NCI-H2029 (cell line): Measurements from ENCODE around the gene RUNX2.

ENCODE experiments used
- DNase-seq: peaks from one replicate; lab custom pipeline; 2025; lab: John Stamatoyannopoulos, UW

Gene RUNX2

DNA sequence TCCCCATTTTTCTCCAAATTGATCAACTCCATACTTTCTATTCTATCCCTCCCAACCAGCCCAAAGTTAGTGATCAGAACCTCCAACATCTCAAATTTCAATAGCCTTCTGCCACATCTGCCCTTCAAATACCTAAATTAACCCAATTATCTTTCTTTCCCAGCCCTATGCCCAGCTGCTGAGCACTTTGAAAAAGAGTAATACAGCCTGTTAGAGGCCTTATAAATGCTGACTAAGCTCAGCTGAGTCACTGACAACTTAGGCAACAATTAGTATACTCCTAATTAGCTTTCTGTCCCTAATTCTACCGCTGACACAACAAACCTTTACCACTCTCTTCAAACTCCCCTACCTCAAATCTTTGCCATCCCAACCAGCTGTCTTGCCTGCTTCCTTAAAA, 23.5 kb downstream of the RUNX2 start:
- DNase-seq, result no peak

DNA sequence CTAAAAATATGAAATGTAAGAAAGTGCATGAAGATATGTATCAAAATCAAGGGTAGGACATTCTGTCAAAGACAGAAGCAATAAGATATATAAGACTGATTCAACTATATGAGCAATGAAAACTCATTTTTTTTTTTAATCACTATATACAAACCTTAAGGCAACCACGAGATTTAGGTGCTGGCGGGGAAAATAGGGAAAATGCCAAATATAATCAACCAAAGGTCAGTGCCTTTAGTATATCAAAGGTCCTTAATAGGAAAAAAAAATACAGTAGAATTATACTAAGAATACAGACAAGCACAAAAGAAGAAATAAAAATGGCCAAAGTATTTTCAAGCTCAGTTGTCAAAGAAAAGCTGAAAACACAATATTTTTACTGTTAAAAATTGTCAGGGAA, 25.5 kb downstream of the RUNX2 start:
- no peak for DNase-seq

DNA sequence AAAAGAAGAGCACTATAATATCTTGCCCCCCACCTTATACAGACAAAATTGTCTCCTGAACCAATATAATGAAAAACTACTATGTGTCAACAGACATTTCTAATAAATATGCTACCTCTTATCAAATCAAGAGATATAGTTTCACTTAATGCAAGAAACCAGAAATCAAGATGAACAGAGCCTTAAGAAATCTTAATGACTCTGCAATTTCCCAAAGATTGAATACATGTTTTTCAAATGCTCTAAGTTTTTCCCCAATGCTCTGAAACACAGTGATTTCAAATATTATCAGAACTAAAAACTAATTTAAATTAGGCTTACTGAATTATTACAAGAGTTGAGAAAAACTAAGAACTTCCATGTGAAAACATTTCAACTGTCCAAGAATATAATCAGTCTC, 36.3 kb downstream of the RUNX2 start:
- no peak for DNase-seq

DNA sequence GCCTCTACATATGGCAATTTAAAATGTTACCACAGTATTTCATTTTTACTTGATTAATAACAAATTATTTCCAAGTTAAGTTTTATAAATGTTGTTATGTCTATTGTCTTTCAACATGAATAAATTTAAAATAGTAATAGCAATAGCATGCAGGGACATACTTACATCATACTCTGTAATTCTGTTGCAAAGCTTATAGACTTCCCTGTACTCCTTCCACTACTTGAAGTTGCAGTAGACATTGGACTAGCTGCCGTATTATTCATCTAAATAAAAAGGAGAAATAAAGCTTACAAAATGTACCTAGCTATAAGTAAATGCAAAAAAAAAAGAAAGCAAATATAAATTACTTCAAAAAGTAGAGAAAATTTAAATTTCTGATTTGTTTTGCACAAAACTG, 36.9 kb downstream of the RUNX2 start:
- DNase-seq, result no peak

DNA sequence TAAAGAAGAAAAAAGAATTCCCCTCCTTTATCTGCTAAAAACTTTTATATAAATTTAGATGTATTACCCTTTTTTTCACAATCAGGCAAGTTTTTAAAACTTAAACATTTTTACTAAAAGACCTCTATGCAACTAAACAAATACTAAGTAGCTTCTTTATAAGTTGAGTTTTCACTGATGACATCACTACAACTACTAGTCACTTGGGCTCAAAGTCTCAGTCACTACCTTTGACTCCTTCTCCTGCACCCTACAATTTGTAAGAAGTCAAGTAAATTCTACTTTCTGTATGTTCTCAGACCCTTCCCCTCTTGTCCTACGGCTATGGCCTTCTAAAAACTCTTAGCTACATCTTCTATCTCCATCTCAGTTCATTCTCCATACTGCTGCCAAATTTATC, 38.4 kb downstream of the RUNX2 start:
- no peak for DNase-seq

DNA sequence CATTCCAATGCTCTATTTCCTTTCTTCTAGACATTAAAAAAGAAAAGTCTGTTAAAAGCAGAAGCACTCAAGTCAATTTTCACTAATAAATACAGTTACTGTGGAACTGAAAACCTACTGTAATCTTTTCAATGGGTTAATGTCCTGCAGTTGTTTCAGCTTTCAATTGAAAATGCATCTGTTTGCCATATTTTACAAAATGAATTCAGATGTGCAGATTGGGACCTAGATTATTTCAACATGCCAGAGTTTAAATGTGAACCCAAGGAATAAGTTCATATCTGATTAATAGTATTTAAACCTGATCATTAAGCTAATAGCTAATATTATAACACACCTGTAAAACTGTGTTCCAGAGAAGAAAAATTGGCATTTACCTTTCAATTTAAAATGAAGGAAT, 39.9 kb downstream of the RUNX2 start:
- DNase-seq, result no peak

DNA sequence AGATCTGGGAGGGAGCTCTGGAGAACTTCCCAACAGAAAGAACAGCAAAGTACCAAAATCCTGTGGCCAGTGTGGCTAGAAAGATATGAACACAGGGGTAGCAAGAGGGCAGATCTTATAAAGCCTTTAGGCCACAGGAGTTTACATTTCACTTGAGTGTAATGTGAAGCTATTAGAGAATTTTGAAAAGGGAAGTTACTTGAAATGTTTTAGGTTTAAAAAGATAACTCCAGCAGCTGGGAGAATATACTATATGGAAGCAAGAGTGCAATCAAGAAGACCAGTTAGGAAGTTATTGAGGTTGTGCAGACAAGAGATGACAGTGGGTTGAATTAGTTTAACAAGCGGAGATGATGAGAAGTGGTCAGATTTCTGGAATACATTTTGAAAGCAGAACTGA, 41.7 kb downstream of the RUNX2 start:
- no peak for DNase-seq

DNA sequence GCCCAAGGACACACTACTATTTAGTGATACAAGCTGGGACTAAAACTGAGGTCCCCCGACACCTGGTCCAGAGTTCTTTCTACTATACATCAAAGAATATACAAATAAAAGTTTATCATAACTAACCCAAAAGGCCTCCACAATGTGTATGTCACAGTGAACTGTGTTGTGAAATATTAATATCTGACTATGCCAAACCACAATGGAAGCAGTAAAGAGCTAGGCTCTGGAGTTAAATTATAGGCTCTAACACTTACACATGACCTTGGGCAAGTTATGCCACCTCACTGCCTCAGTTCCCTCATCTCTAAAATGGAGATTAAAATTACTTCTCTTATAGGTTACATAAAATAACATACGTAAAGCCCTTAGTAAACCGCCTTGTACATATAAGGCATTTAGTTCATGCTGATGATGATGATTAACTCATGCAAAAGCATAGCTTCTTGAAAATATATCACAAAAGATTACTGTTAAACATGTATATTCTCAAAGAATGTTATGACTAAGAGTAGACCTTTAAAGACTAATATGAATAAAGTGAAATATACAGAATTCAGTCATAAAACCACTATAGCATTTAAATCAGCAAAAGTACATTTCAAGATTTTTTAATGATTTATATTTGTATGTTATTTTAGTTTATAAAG, 43.9 kb downstream of the RUNX2 start:
- DNase-seq, result no peak

DNA sequence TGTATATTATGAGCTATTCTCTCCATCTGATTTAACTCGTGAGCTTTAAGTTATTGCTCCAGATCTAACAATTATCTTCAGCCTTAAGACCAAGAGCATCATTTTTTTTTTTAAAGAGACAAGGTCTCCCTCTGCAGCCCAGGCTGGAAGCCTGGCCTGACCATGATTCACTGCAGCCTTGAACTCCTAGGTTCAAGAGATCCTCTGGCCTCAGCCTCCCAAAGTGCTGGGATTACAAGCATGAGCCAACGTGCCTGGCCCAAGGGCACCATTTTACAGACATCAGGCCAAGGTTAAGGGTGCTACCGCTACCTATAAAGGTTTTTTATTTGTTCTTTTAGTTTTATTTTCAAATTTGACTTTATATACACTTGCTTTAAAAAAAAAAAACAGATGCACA, 47.3 kb downstream of the RUNX2 start:
- DNase-seq, result no peak

DNA sequence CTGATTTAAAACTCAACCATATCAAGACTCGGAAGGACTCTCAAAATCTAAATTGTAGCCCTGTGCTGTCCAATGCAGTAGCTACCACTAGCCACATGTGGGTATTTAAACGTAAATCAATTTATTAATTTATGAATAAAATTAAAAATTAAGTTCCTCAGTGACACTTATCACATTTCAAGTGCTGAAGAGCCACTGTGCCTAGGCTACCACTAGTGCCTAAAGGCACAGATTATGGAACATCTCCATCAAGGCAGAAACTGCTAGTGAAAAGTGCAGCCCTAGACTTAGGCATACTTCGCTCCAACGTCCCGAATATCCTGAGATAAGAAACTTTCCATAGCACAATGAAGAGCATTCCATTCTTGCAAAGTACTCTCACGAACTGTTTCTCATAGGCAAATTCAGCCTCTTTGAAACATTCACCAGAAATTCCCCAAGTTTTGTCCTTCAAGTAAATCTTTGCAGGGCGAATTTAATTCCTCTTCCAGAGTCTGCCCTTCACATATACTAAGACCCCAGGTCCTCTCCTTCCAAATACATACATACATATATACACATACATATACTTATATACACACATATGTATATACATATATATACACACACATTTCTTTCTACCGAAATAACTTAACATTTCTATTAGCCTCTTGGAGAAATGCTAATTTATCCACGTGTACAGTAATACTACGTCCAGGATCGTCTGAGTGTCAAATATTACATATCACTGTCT, 48.3 kb downstream of the RUNX2 start:
- DNase-seq, result no peak

DNA sequence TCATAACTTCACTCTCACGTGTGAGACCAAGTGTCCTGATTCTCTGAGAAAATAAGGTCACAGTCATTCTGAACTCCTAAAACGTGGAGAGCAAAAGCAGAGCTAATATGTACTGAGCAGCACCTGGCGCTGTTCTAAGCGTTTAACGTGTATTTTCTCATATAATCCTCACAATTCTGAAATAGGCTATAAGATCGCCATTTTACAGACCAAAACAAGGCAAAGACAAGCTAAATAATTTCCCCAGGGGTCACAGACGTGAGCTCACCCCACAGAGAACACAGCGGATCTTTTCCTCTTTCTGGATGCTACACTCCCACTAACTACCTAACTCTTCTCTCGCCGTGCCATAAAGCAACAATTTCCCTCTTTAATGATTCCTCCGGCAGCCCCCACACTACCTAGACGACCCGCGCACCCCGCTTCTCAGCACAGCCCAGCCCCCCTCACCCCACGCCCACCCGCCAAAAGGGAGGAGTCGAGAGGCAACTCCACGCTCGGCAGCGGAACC, 49.0 kb downstream of the RUNX2 start:
- peak; percentile 5 for DNase-seq

DNA sequence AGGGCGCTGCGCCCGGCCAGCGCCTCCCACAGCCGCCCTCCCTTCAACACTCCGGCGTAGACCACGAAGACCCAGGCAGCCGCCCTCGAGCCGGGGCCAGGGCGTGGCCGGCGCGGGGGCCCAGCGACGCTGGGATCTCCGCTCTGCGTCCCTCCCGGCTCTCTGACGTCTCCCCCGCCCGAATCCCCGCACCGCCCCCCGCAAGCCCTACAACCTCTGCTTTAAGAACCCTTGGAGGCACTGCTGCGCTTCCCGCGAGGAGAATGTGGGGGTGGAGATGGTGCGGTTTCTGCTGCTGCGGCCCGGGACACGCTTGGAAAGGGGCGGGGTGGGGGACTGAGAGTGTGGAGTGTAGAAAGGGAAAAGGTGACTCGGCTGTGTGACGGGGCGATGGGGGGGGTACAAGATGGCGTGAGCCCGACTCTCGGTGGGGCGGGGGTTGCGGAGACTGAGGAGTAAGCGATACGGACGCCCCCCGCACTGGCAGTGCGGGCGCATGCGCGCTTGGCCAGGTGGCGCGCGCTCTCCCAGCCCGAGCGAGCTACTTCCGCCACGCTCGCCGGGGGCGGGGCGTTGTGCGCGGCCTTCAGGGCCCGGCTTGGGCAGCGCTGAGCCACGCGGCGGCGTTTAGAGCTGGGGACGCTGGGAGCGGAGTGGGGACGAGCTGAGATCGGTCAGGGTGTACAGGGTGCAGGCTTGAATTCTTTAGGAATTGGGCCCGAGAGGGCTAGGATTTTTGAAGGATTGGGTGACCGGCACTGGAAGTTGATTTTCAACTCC, 49.6 kb downstream of the RUNX2 start, which contains the start of gene SUPT3H:
Gene SUPT3H, minus strand, starts transcription at position 381 of the 780 bp plus-strand sequence.
- DNase-seq, result peak; percentile 90

DNA sequence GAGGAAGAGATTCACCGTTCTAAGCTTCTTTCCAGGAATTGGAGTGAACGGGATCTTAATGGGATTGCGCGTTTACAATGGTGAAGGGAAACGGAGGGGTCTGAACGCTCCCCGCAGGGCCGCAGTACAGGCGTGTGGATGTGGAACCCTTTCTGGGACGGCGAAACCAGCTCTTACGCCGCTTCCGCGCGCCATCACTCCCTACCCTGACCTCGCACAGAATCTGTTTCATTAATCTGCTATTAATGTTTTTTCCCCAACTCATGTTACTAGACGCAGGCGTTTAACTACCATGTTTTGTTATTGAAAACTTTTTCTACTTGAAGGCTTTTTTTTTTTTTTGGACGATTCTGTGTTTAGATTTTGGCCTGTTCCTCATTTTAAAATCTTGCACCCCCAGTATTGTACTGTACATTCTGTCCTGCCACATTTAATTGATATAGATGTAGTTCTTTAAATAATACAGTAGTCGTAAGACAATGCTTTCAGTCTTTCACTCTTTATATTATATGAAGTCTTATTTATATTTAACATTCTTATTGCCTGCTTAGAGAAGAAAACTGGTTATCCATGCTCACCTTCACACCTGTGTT, 50.3 kb downstream of the RUNX2 start:
- DNase-seq, result peak; percentile 38

DNA sequence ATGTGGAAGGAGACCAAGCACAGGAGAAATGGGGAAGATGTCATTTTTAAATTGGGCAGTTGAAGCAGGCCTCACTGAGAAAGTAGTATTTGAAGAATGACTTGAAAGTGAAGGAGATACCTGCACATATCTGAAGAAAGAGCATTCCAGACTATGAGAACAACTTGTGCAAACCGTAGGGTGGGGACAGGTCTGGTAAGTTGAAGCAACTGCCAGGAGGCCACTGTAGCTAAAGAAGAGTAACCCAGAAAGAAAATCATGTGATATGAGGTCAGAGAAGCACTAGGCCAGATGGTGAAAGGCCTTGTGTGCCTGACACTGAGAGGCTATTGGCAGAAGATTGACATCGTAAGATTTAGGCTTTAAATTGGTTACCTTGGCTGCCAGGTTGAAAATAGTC, 54.3 kb downstream of the RUNX2 start:
- no peak for DNase-seq

DNA sequence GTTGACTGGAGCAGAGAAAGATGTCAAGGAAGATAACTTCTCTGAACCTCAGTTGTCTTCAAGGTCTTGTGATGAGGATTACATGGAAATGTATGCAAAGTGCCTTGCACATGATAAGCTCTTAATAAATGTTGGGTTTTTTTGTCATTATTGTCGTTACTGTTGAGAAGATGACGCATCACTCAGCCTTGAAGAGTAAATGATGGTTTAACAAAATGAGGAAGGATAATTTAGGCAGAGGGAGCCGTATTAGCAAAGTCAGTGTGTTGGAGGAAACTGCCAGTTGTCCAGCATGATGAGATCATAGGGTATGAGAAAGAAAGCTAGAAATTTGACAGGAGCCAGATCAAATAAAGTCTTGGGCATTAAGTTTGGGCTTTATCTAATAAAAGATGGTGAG, 58.4 kb downstream of the RUNX2 start:
- DNase-seq, result no peak

DNA sequence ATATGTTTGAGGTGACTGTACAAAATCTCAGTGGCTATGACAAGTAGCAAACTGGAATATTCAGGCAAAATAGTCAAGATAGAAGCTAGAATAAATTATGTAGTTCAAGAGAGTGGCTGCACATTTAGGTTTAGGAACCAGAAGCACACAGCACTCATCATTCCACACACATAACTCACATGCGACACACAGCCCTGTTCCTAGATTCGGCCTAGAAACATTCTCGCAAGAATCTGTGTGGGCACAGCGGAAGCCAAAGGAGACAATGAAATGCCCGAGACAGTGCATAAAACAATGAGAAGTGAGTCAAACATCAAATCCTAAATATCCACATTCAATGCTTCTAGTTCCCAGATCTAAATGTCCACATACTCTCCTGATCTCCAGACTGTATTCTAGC, 59.1 kb downstream of the RUNX2 start:
- no peak for DNase-seq

DNA sequence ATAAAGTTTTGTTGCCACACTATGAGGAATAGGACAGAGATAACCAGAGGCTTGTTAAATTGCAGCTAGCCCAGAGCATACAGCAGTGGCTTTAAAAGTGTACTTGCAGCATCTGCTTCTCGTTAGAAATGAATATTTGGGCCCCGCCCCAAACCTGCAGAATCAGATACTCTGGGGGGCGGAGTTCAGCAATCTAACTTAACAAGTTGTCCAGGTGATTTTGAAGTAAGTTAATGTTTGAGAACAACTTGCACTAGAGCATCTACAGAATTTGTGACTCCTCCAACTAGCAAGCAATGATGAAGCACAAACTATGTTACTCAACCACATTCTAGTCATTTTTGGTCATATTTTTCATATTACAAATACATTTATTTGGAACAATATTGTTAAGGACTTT, 60.2 kb downstream of the RUNX2 start:
- no peak for DNase-seq

DNA sequence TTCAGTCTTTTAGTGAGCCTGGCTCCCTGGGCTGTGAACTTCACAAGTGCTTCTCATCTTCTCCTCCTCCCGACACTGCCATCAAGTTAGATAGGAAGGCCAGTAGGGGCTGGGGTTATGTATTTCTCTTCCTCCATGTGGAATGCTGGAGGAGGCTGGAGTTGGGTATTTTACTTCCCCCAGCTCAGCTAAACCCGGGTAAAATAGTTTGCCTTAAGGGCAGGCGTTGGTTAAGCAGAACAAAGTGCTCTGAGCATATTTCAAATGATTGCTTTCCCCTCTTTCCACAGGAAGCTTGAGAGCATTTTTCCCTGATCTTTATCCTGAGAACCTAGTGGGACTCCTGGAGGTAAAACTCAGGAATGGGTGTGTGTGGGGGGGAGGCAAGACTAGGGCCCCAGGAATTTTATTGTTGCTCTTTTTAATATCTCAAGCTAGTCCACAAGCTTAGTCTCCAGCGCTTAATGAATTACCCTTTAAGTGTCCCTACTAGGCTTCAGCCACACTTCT, 66.5 kb downstream of the RUNX2 start:
- DNase-seq, result no peak

DNA sequence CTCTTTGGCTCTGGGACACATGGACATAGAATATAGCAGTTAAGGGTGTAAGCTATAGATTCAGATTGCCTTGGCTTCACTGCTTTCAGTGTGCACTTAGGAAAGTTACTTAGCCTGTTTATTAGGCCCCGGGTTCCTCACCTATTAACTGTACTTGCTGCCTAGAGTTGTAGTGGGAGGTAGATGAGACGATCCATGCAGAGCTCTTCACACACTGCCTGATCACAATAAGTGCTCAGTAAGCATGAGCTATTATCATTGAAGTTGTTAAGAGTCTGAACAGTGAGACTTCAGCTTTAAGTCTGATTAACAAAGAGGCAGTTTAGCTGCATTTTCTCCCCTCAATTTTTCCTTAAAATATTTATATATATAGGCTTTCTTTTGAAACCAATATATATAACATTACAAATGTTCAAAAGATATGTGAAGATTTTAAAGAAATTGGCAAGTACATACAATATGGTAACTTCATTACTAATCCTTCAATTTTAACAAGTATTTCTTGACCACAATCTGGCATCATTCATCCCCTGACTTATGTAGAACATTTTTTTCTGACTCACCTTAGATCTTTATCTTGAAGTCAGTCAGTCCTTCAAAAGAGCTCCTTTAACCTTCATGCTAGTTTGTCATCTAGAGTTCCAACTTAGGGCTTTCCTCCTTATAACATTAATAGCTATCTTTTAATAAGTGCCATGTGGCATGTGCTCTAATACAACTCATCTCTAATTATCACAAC, 70.1 kb downstream of the RUNX2 start:
- no peak for DNase-seq

DNA sequence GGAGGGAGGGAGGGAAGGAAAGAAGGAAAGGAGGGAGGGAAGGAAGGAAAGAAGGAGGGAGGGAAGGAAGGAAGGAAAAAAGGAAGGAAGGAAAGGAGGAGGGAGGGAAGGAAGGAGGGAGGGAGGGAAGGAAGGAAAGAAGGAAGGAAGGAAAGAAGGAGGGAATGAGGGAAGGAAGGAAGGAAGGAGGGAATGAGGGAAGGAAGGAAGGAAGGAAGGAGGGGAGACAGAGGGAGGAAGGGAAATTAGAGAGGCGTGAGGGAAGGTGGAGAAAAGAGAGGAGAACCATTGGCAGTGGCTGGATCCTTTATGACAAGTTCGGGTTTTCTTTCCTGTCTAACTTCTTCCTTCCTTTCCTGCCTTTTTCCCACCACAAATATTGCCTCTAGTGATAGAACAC, 71.9 kb downstream of the RUNX2 start:
- DNase-seq, result no peak

DNA sequence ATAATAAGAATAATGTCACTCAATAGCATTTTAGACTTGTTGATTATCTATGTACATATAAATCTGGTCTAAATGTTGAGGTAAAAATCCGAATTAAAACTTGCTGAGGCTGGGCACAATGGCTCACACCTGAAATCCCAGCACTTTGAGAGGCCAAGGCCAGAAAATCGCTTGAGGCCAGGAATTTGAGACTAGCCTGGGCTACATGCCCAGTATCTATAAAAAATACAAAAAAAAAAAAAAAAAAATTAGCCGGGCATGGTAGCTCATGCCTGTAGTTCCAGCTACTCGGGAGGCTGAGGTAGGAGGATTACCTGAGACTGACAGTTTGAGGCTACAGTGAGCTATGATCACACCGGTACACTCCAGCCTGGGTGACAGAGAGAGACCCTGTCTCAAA, 83.8 kb downstream of the RUNX2 start:
- no peak for DNase-seq

DNA sequence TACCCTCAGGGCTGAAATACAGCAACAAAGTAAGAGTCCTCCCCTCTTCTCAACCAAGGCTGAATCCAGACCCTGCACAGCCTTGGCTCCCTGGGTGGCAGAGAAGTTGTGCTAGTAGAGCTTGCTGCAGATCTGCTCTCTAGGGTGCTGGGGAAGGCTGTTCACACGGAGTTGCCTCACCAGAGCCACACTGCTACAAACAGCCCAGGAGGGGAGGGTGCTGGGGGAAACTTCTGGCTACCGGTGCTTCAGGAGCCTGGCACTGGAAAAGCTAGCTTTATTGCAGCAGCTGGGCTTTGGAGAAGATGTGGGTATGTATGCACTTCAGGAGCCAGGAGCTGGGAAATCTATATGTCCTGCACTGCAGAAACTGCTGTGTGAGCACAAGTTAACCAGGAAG, 87.2 kb downstream of the RUNX2 start:
- no peak for DNase-seq
